Measurements from ENCODE around the gene SDF4.

The SDF4 gene

DNA sequence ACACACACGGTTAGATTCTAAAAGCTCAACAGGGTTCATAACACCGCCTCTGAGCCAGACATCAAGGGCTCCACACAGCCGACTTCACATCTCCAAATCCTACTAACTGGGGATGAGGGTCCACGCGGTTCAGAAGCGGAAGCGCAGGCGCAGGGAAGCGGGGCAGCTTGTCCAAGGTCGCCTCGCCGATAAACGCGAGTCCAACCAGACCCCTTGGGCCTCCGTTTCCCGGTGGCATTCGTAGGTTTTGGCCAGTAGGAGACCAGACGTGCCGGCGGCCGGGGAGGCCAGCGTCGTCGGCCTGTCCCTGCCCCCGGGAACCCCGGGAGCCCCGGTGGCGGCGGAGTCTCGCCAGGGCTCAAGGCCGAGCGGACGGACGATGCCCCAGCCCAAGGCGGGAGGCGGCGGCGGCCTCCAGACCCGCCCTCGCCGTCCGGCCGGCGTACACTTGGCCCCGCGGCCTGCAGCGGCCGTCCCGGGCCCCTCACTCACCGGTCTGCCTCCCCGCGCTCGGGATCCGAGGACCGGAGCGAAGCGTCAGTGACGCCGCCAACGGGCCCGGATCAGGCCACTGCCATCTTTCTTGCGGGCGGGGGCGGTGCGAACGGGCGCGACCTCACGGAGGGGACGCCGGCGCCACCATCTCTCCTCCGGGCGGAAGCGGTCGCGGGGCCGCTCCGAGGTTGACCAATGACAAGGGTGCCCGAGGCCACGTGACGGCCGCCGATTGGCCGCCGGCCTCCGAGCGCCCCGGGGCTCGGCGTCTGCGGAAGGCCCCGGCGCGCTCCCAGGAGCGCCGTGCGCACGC lies at the start of gene SDF4 (continued):
- TF ChIP-seq ZNF704 (tag by site-specific recombination; IDR thresholded peaks at IDR 0.05) = no peak
- TF ChIP-seq ZIC2 (tag by site-specific recombination; IDR thresholded peaks at IDR 0.05) = no peak
- no peak for TF ChIP-seq ZSCAN18 (tag by site-specific recombination; IDR thresholded peaks at IDR 0.05)
- peak; percentile 57; the same call in 1 of the 2 replicates for TF ChIP-seq SP7 (tag by site-specific recombination; IDR thresholded peaks at IDR 0.05)
- no peak for TF ChIP-seq ZBTB17 (tag by site-specific recombination; IDR thresholded peaks at IDR 0.05)
- no peak for TF ChIP-seq BCL11B (tag by site-specific recombination; IDR thresholded peaks at IDR 0.05; ENCODE audit: low read depth)
- no peak for TF ChIP-seq ZNF701 (tag by site-specific recombination; IDR thresholded peaks at IDR 0.05)
- no peak for TF ChIP-seq ZSCAN23 (tag by site-specific recombination; IDR thresholded peaks at IDR 0.05)
- 0 out of 2 replicates have a peak, but pooled peaks have one; percentile 28 for TF ChIP-seq ZNF518A (tag by site-specific recombination; conservative IDR thresholded peaks at IDR 0.05; ENCODE audit: low read depth)
- no peak for TF ChIP-seq SCRT1 (tag by site-specific recombination; IDR thresholded peaks at IDR 0.05; ENCODE audit: borderline replicate concordance)
- no peak for TF ChIP-seq ZNF354C (tag by site-specific recombination; IDR thresholded peaks at IDR 0.05; ENCODE audit: borderline replicate concordance, low read depth)
- no peak for TF ChIP-seq GLI4 (tag by site-specific recombination; IDR thresholded peaks at IDR 0.05)
- TF ChIP-seq ZBTB1 (tag by site-specific recombination; IDR thresholded peaks at IDR 0.05) = no peak
- TF ChIP-seq, protein P1, sequence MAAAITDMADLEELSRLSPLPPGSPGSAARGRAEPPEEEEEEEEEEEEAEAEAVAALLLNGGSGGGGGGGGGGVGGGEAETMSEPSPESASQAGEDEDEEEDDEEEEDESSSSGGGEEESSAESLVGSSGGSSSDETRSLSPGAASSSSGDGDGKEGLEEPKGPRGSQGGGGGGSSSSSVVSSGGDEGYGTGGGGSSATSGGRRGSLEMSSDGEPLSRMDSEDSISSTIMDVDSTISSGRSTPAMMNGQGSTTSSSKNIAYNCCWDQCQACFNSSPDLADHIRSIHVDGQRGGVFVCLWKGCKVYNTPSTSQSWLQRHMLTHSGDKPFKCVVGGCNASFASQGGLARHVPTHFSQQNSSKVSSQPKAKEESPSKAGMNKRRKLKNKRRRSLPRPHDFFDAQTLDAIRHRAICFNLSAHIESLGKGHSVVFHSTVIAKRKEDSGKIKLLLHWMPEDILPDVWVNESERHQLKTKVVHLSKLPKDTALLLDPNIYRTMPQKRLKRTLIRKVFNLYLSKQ (tag by site-specific recombination; IDR thresholded peaks at IDR 0.05; ENCODE audit: borderline replicate concordance) = no peak
- no peak for TF ChIP-seq BCL11A (tag by site-specific recombination; IDR thresholded peaks at IDR 0.05; ENCODE audit: low read depth)
- TF ChIP-seq ZNF791 (tag by site-specific recombination; IDR thresholded peaks at IDR 0.05) = no peak
- TF ChIP-seq KLF10 (tag by site-specific recombination; IDR thresholded peaks at IDR 0.05) = peak; percentile 74; the same call in 1 of the 2 replicates
- TF ChIP-seq ZNF664 (tag by site-specific recombination; IDR thresholded peaks at IDR 0.05) = no peak
- no peak for TF ChIP-seq ZNF37A (tag by site-specific recombination; IDR thresholded peaks at IDR 0.05)
- no peak for TF ChIP-seq ZNF18 (tag by site-specific recombination; IDR thresholded peaks at IDR 0.05)
- TF ChIP-seq ZNF530 (tag by site-specific recombination; IDR thresholded peaks at IDR 0.05; ENCODE audit: low read depth) = no peak
- TF ChIP-seq ZNF433 (tag by site-specific recombination; IDR thresholded peaks at IDR 0.05; ENCODE audit: low read depth) = no peak
- peak; percentile 92 for TF ChIP-seq KLF8 (tag by site-specific recombination; IDR thresholded peaks at IDR 0.05)
- no peak for TF ChIP-seq KLF7 (tag by site-specific recombination; IDR thresholded peaks at IDR 0.05; ENCODE audit: borderline replicate concordance)
- TF ChIP-seq ZNF362 (tag by site-specific recombination; IDR thresholded peaks at IDR 0.05) = no peak
- TF ChIP-seq HOXD13 (CRISPR knock-in tag; IDR thresholded peaks at IDR 0.05; ENCODE audit: borderline replicate concordance) = no peak
- TF ChIP-seq ZNF585B (tag by site-specific recombination; IDR thresholded peaks at IDR 0.05) = no peak
